Breast epithelium (tissue), 3 donors: ENCODE measurements around the gene DPYSL3.

Experiments used
- POLR2A ChIP-seq: fragments of 450-650 bp; IDR thresholded peaks from one replicate; pipeline ENCODE4 v1.6.1; 2016; ENCODE audit warnings: antibody characterized with exemption, mild to moderate bottlenecking, moderate library complexity
- POLR2AphosphoS5 ChIP-seq, 3 donors: sonication (generic); formaldehyde crosslinking; IDR thresholded peaks; one replicate each; pipeline ENCODE4 v1.6.1; 2017; ENCODE audit warnings: antibody characterized with exemption in 3 of 3

GRCh38 chr5:147359101-147359500 is 150.8 kb downstream of the DPYSL3 start:
- TF ChIP-seq POLR2A, result no peak
- TF ChIP-seq POLR2AphosphoS5 (IDR thresholded peaks at IDR 0.05), result no peak
